Lung (tissue), 12 donors: ENCODE results near the gene COL25A1. TPM values are rescaled to one million over a fixed set of nuclear protein-coding genes. Genes with fewer than 3 reads are reported as not detected.
A peak's percentile ranks its signal among the peaks of the same experiment; 100 is the strongest.

ENCODE experiments used
- ATAC-seq: fragments of 200-7000 bp; cut with Tn5 transposase; one replicate; pipeline ENCODE4 v1.9.1; 2020; ENCODE audit warnings: moderate number of reproducible peaks; ENCODE audit not compliant: insufficient read depth, low FRiP score
- DNase-seq, 3 donors: peaks; one replicate each; pipeline ENCODE4 v3.0.0-alpha.2; 2013 to 2017
- H3K27ac ChIP-seq, 2 donors: one replicate each; pipeline ENCODE4 v1.5.1; 2013; ENCODE audit warnings: mild to moderate bottlenecking in 2 of 2, moderate library complexity in 2 of 2, control low read depth in 1 of 2, inconsistent platforms in 1 of 2, low read depth in 1 of 2, low read length in 1 of 2
- H3K27me3 ChIP-seq, 3 donors: one replicate each; pipeline ENCODE4 v1.5.1; 2013; ENCODE audit warnings: low read length in 2 of 3; ENCODE audit not compliant: control insufficient read depth in 3 of 3, insufficient read depth in 3 of 3
- H3K36me3 ChIP-seq, 4 donors: one replicate each; pipeline ENCODE4 v1.5.1; 2013; ENCODE audit warnings: low read length in 4 of 4, mild to moderate bottlenecking in 1 of 4, moderate library complexity in 1 of 4; ENCODE audit not compliant: control insufficient read depth in 4 of 4, insufficient read depth in 4 of 4
- H3K4me1 ChIP-seq, 5 donors: one replicate each; pipeline ENCODE4 v1.5.1; 2013; ENCODE audit warnings: low read length in 5 of 5, mild to moderate bottlenecking in 2 of 5, moderate library complexity in 1 of 5; ENCODE audit not compliant: control insufficient read depth in 5 of 5, insufficient read depth in 5 of 5
- H3K4me3 ChIP-seq: one replicate; pipeline ENCODE4 v1.5.1; 2013; ENCODE audit warnings: mild to moderate bottlenecking, control low read depth, moderate library complexity
- H3K9ac ChIP-seq, 2 donors: one replicate each; pipeline ENCODE4 v1.5.1; 2013; ENCODE audit warnings: low read length in 2 of 2, control low read depth in 1 of 2; ENCODE audit not compliant: insufficient read depth in 1 of 2
- H3K9me3 ChIP-seq, 4 donors: one replicate each; pipeline ENCODE4 v1.5.1; 2013; ENCODE audit warnings: low read length in 3 of 4, mild to moderate bottlenecking in 1 of 4, moderate library complexity in 1 of 4; ENCODE audit not compliant: control insufficient read depth in 4 of 4, insufficient read depth in 3 of 4
- CTCF ChIP-seq: IDR thresholded peaks from 2 replicates; pipeline ENCODE4 v1.5.1; 2012; ENCODE audit warnings: mild to moderate bottlenecking; ENCODE audit errors: control extremely low read depth, extremely low read depth
- WGBS, 2 donors: extraction: QIAGEN DNeasy Blood & Tissue Kit; methylation state at CpG; one replicate each; pipeline ENCODE4 v1.1.7; 2013; 5-methylcytosine and 5-hydroxymethylcytosine counted together
- polyA plus RNA-seq, 2 donors: library from polyadenylated mRNA; stranded (reverse); fragments of 200-250 nt; gene quantifications; one replicate each; pipeline ENCODE4 v1.2.1, GENCODE V29; 2013
- total RNA-seq, 2 donors: library from RNA; depleted of rRNA in 1 of 2; stranded (reverse); fragments of >200 nt in 1 of 2; gene quantifications; one replicate each; pipeline ENCODE4 v1.2.1, GENCODE V29; 2014 to 2021
- donor health status: control.
- donor health status: control.
- donor health status: Bipolar disorder and iron deficiency.
- donor health status: healthy.
- donor health status: DM: yes; HTN: yes; CAD: no.

COL25A1 gene
- total and polyA plus RNA-seq, 4 donors, result 0.06 to 3.5 (median 1.8) TPM

DNA sequence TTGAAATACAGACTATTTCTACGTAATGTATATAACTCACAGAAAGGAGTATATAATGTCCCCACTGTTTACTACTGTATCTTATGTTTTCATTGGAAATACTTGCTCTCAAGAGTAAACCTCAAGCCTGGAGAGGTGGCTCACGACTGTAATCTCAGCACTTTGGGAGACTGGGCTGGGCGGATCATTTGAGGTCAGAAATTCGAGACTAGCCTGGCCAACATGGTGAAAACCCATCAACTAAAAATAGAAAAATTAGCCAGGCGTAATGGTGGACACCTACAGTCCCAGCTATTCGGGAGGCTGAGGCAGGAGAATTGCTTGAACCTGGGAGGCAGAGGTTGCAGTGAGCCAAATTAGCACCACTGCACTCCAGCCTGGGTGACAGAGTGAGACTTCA, 92.8 kb downstream of the COL25A1 start:
- no peaks in the 10 kb centered on the region for H3K36me3 ChIP-seq
- ATAC-seq, result no peak
- TF ChIP-seq CTCF, result no peak
- H3K27ac ChIP-seq, result no peak overlapping the region
- no peak for DNase-seq
- H3K9me3 ChIP-seq, result no peaks in the 10 kb centered on the region
- peaks cover 0 to 5% (median 0%) of the 10 kb centered on the region in 3 donors for H3K27me3 ChIP-seq
- H3K4me1 ChIP-seq, result peaks cover 0 to 18% (median 0%) of the 10 kb centered on the region in 5 donors
- 76 to 82% methylated on average over 6 of the region's 6 CpGs for WGBS, 2 donors
- no peak overlapping the region for H3K4me3 ChIP-seq
- H3K9ac ChIP-seq, result no peak overlapping the region

DNA sequence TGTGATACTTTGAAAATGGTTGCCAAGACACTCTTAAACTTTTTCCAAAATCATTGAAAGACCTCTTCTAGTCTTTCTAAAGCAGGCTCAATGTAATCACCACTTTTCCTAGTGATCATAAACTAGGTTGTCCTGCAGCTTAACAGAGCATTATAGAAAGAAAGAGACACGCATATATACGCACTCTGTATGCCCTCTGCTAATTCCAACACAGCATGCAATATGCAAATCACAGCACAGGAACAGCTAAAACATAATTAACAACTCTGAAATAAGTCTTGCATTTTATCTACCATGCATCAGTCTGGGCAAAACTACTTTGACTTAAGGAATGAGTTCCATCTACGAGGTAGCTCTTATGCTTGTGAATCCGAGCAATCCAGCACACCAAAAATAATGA, 94.6 kb downstream of the COL25A1 start:
- Histone ChIP-seq H3K36me3 (no peaks in the 10 kb centered on the region), H3K4me1 (peaks cover 0 to 18% (median 0%) of the 10 kb centered on the region in 5 donors), H3K9me3 (no peaks in the 10 kb centered on the region), H3K4me3 (no peak overlapping the region), H3K9ac (no peak overlapping the region), H3K27me3 (peaks cover 0 to 5% (median 0%) of the 10 kb centered on the region in 3 donors), H3K27ac (no peak overlapping the region)
- TF ChIP-seq CTCF, result no peak
- 92 to 93% methylated on average over 4 of the region's 4 CpGs for WGBS, 2 donors
- DNase-seq, result no peak
- no peak for ATAC-seq

DNA sequence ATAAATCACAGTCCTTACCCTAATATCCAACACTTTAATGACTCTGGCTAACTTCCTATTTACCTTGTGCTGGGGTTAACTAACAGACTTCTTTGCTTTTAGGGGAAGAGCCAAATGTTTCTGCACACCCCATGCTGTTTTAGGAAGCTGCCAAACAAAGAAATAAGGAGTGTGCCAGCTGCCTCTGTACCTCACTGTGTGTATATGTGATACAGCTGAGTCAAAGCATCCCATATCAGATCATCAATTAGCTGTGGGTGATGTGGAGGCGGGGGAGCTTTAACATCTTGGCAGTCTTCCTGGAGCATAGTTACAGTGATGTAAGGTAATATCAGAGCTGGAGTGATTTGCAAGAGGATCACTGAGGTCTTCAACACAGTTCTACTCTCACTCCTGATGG, 95.4 kb downstream of the COL25A1 start:
- DNase-seq, result peak; percentile 19 to 45 (median 44)

More for the DNA sequence above, 95.4 kb downstream of the COL25A1 start:
- Histone ChIP-seq H3K36me3 (no peaks in the 10 kb centered on the region), H3K27me3 (peaks cover 0 to 5% (median 0%) of the 10 kb centered on the region in 3 donors), H3K27ac (no peak overlapping the region), H3K9ac (no peak overlapping the region), H3K4me1 (peaks cover 0 to 18% (median 0%) of the 10 kb centered on the region in 5 donors), H3K9me3 (no peaks in the 10 kb centered on the region), H3K4me3 (no peak overlapping the region)
- 64 to 83% methylated on average over 1 of the region's 1 CpG for WGBS, 2 donors
- no peak for ATAC-seq
- TF ChIP-seq CTCF, result no peak
